Suprapubic skin (tissue), 4 donors: ENCODE data around the gene BRINP2. TPM values are rescaled to one million over a fixed set of nuclear protein-coding genes. Genes with fewer than 3 reads are reported as not detected.

Experiments used
- DNase-seq, 2 donors: peaks; one replicate each; pipeline ENCODE4 v3.0.0-alpha.2; 2019; ENCODE audit warnings: low spot score in 2 of 2
- H3K27ac ChIP-seq: fragments of 200-600 bp; sonication (generic); one replicate; pipeline ENCODE4 v1.5.1; 2019
- H3K27me3 ChIP-seq: fragments of 200-600 bp; sonication (generic); one replicate; pipeline ENCODE4 v1.5.1; 2019
- H3K36me3 ChIP-seq: fragments of 200-600 bp; sonication (generic); one replicate; pipeline ENCODE4 v1.5.1; 2019
- H3K4me1 ChIP-seq: fragments of 200-600 bp; sonication (generic); one replicate; pipeline ENCODE4 v1.5.1; 2019
- H3K4me3 ChIP-seq: fragments of 200-600 bp; sonication (generic); one replicate; pipeline ENCODE4 v1.5.1; 2019; ENCODE audit warnings: mild to moderate bottlenecking
- H3K9me3 ChIP-seq: fragments of 200-600 bp; sonication (generic); one replicate; pipeline ENCODE4 v1.5.1; 2019
- CTCF ChIP-seq, 2 donors: fragments of 200-600 bp in 1 of 2; fragments of 450-650 bp in 1 of 2; sonication (generic) in 1 of 2; IDR thresholded peaks; one replicate each; pipeline ENCODE4 v1.5.1; 2016 to 2019; ENCODE audit warnings: antibody characterized with exemption in 2 of 2, mild to moderate bottlenecking in 1 of 2, moderate library complexity in 1 of 2
- EP300 ChIP-seq: sonication (generic); formaldehyde crosslinking; IDR thresholded peaks from one replicate; pipeline ENCODE4 v1.6.1; 2017; ENCODE audit warnings: antibody characterized with exemption
- POLR2A ChIP-seq, 2 donors: fragments of 450-650 bp; IDR thresholded peaks; one replicate each; pipeline ENCODE4 v1.6.1; 2017; ENCODE audit warnings: antibody characterized with exemption in 2 of 2, mild to moderate bottlenecking in 2 of 2, moderate library complexity in 2 of 2
- POLR2AphosphoS5 ChIP-seq, 3 donors: sonication (generic); formaldehyde crosslinking; IDR thresholded peaks; one replicate each; pipeline ENCODE4 v1.6.1; 2017; ENCODE audit warnings: antibody characterized with exemption in 3 of 3
- WGBS: methylation state at CpG from one replicate; pipeline ENCODE4 v1.1.5; 2018; 5-methylcytosine and 5-hydroxymethylcytosine counted together
- total RNA-seq, 4 donors: library from RNA; depleted of rRNA; stranded (reverse); fragments of >200 nt; gene quantifications; one replicate each; pipeline ENCODE4 v1.1.0, GENCODE V29; 2016

The BRINP2 gene
- total RNA-seq, 4 donors from 2014 or later: 0.30 to 0.39 TPM; not detected in 2

GRCh38 chr1:177164380-177165068, 6.2 kb upstream of the BRINP2 start, which contains the start of gene ASTN1:
ASTN1 (minus strand) TSS chr1:177164712; CDS start chr1:177164676, 36 bp downstream.
- H3K4me3 ChIP-seq: peak within 1 kb of the TSS; percentile 31
- H3K27ac ChIP-seq: no peak within 1 kb of the TSS
- DNase-seq: no peak
- no peaks in the 10 kb centered on the region for H3K36me3 ChIP-seq
- peaks cover 7% of the 10 kb centered on the region for H3K4me1 ChIP-seq
- TF ChIP-seq POLR2A (IDR thresholded peaks at IDR 0.05) (no peak), CTCF (IDR thresholded peaks at IDR 0.05) (no peak), EP300 (no peak), POLR2AphosphoS5 (IDR thresholded peaks at IDR 0.05) (no peak)
- H3K9me3 ChIP-seq: no peaks in the 10 kb centered on the region
- 3% methylated on average over 46 of the region's 49 CpGs for WGBS
- peaks cover 73% of the 10 kb centered on the region for H3K27me3 ChIP-seq

- H3K27me3 ChIP-seq: peaks cover 78% of the 10 kb centered on the region
- no peak for DNase-seq
- TF ChIP-seq CTCF (IDR thresholded peaks at IDR 0.05) (no peak), POLR2A (IDR thresholded peaks at IDR 0.05) (no peak), POLR2AphosphoS5 (IDR thresholded peaks at IDR 0.05) (no peak), EP300 (no peak)
- H3K27ac ChIP-seq: no peak overlapping the region
- H3K4me3 ChIP-seq: no peak overlapping the region
- H3K9me3 ChIP-seq: no peaks in the 10 kb centered on the region
- peaks cover 7% of the 10 kb centered on the region for H3K4me1 ChIP-seq
- 8% methylated on average over 9 of the region's 9 CpGs for WGBS
- H3K36me3 ChIP-seq: no peaks in the 10 kb centered on the region
Observed at GRCh38 chr1:177165069-177165439, 5.7 kb upstream of the BRINP2 start.

GRCh38 chr1:177171536-177172123, 872 bp downstream of the BRINP2 start:
- Histone ChIP-seq H3K4me1 (peaks cover 13% of the 10 kb centered on the region), H3K9me3 (no peaks in the 10 kb centered on the region), H3K27me3 (peaks cover 76% of the 10 kb centered on the region), H3K36me3 (no peaks in the 10 kb centered on the region), H3K4me3 (peak overlapping the region; percentile 40), H3K27ac (no peak overlapping the region)
- DNase-seq: no peak
- 19% methylated on average over 8 of the region's 8 CpGs for WGBS
- TF ChIP-seq EP300: no peak
- no peak for TF ChIP-seq POLR2AphosphoS5 (IDR thresholded peaks at IDR 0.05)
- no peak for TF ChIP-seq CTCF (IDR thresholded peaks at IDR 0.05)
- no peak for TF ChIP-seq POLR2A (IDR thresholded peaks at IDR 0.05)

GRCh38 chr1:177172272-177172671, 1.5 kb downstream of the BRINP2 start:
- Histone ChIP-seq H3K4me3 (no peak overlapping the region), H3K4me1 (peaks cover 13% of the 10 kb centered on the region), H3K27ac (no peak overlapping the region), H3K9me3 (no peaks in the 10 kb centered on the region), H3K36me3 (no peaks in the 10 kb centered on the region), H3K27me3 (peaks cover 74% of the 10 kb centered on the region)
- no peak for TF ChIP-seq POLR2A (IDR thresholded peaks at IDR 0.05)
- no peak for TF ChIP-seq CTCF (IDR thresholded peaks at IDR 0.05)
- TF ChIP-seq POLR2AphosphoS5 (IDR thresholded peaks at IDR 0.05): no peak
- no peak for TF ChIP-seq EP300
- DNase-seq: no peak
- WGBS: 61% methylated on average over 2 of the region's 3 CpGs

GRCh38 chr1:177172866-177173265, 2.1 kb downstream of the BRINP2 start:
- Histone ChIP-seq H3K27ac (no peak overlapping the region), H3K4me1 (peaks cover 13% of the 10 kb centered on the region), H3K9me3 (no peaks in the 10 kb centered on the region), H3K4me3 (no peak overlapping the region), H3K36me3 (no peaks in the 10 kb centered on the region), H3K27me3 (peaks cover 70% of the 10 kb centered on the region)
- WGBS: 92% methylated on average over 3 of the region's 3 CpGs
- DNase-seq: no peak
- no peak for TF ChIP-seq POLR2AphosphoS5 (IDR thresholded peaks at IDR 0.05)
- TF ChIP-seq CTCF (IDR thresholded peaks at IDR 0.05): no peak
- TF ChIP-seq POLR2A (IDR thresholded peaks at IDR 0.05): no peak
- no peak for TF ChIP-seq EP300
